GM19193 (cell line): ENCODE results near the gene EOLA2.

Experiments
- POLR2A ChIP-seq: IDR thresholded peaks from 4 replicates; pipeline ENCODE4 v1.6.1; 2011; ENCODE audit not compliant: insufficient read depth, insufficient read length; ENCODE audit errors: extremely low read depth

EOLA2 gene

DNA sequence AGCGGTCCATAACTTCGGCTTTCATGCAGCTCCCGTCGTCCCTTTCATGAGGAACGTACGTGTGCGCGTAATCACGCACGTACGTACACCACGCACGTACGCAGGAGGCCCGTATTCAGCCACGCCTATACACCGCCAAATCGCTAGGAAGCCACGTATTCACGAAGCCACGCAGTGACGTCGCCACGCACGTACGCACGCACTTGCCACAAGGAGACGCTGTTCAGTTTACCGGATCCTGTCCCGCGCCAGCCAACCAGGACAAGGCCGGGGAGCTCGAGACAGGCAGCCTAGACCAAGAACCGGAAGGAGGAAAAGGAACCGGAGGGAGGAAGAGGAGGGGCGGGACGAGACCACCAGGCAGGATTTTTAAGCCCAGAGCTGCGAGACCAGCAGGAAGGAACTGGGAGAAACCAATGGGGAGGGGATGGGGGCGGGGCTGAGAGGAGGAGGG, at the start of gene EOLA2:
Gene EOLA2, minus strand, starts transcription at position 65 of the 454 bp plus-strand sequence. CDS start 4,617 bp downstream, outside the sequence.
- no peak for TF ChIP-seq POLR2A

DNA sequence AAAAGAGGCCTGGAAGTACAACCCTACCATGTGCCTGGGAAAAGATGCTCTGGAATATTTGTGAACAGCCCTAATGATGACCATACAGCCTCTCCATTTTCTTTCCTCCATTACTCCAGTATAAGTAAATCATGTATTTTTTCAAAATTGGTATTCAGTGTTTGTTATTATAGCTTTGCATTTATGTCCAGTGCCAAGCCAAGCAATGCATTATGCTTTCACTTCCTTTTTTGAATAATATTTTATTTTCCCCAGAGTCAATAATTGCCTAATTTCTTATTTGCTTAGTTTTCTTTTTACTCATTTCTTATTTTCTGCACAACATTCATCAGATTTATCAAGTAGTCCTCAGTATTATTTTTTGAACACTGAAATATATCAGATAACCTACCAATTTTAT, 49.3 kb upstream of the EOLA2 start:
- TF ChIP-seq POLR2A: no peak

DNA sequence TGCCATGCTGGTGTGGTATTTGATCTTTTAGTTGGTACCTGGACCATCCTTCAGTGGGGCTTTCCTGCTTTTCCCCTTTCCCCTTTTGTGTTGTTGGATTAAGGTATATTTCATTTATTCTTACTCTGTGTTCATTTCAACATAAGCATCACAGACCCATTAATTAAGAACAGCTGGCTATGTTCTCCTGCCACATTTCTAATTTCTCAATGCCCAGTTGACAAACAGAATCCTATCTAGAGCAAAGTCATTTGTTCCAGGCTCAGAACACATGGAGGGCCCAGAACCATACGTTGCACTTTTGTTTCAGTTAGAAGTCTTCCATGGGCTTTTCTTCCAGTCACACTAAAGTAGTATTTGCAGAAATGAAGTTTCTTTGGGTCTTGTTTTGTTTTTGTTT, 46.1 kb upstream of the EOLA2 start:
- no peak for TF ChIP-seq POLR2A

DNA sequence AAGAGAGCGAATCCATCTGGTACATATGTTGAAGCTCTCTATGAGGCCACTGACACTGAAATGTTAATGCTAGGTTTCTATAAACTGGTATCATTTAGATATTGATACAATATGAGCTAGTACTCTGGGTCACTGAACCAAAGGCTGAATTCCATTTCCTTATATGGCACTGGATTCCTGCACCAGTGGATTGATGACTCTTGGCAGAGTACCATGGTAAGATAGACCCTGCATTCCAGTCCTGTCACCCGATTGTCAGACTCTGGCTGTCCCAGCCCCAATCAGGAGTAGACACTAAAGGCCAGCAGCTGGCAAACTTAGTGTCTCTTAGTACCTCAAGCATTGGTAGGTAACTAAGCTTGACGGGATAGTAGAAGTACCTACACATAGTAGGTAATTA, 44.0 kb upstream of the EOLA2 start:
- no peak for TF ChIP-seq POLR2A

DNA sequence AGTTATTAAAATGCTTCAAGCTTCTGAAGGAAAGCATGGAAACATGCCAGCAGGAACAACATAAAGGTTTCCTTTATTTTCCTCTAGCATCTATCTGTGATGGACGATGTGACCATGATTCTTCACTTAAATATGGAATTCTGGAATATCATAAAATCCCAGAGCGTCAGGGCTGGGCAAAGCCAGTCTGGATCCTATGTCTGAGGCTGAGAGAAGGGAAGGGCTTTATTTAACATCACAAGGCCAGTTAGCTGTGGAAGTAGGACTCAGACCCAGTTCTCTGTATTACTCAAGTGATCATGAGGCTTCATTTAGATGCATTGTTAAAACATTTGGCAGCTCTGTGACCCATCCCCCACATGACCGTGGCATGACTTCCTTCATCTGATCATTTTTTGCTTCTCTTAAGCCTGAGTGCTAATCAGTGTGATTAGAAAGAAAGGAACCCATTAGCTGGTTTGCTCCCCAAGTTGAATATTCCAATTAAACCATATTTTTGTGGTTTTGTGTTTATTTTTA, 40.9 kb upstream of the EOLA2 start:
- TF ChIP-seq POLR2A: no peak

DNA sequence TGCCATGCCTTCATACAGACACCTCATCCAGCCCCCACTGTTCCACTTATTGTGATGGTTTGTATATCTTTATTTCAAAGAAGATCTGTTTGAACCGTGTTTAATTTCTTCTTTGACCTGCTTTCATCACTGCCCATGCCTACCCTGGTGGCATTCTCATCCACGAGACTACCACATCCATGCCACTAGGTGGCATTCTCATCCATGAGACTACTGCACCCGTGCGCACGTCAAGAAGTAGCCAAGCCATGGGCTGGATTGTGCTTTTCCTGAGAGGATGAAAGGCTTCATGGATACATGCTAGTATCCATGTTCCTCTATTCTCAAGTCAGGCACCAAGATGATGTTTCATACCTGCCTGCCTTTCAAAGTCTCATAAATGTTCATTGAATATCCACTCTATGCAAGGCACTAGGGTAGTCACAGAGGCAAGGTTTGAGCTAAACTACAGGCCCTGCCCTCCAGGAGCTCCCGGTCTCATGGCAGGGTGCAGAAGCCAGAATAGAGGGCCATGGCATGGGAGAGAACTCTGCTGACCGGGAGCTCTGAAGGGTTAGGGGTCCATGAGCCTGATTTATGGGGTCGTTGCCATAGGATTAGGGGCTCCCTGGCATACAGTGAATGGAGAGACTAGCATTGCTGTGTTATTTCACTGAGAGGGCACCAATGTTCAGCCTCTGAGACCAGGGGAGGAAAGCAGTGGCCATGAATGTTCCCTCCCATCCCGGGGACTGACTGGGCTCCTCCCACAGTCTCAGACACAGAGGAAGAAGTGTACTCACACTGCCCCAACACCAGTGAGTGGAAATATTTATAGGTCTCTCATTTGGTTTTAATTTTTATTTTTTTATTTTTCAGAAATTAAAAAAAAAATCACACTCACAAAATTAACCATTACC, 24.8 kb upstream of the EOLA2 start:
- TF ChIP-seq POLR2A: no peak

DNA sequence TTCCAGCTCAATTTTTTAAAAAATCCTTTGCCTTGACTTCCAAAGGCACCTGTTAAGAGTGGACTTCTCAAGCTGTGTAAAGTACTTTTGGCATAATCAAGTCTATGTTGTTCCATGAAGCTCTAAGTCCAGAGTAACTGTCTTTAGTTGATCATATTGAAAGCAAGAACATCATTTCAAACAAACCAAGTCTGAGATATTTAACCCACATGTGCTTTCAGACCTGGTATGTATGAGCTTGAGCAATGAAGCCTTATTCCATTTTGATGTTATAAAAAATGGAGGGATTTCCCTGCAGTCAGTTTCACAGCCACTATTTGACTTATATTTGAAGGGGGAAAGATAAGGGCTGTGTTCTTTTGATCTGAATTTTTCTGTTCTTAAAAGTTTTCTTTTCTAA, 23.7 kb upstream of the EOLA2 start:
- TF ChIP-seq POLR2A: no peak

DNA sequence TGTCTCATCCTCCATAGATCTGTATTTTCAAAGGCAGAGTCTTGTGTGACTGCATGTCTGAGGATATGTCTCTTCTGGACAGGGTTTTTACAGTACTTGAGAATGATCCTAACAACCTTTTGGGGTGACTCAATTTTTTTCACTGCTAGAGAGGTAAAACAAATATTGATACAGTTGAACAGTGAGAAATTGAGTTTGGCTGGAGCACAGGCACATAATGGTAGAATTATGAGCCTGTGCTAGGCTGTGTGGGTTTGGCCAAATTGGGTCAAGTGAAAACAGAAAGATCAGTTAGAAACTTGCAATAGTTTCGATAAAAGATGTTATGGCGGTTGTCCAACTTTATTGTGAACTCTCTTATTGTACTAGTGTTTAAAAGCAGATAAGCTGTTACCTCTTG, 23.3 kb upstream of the EOLA2 start:
- TF ChIP-seq POLR2A: no peak

DNA sequence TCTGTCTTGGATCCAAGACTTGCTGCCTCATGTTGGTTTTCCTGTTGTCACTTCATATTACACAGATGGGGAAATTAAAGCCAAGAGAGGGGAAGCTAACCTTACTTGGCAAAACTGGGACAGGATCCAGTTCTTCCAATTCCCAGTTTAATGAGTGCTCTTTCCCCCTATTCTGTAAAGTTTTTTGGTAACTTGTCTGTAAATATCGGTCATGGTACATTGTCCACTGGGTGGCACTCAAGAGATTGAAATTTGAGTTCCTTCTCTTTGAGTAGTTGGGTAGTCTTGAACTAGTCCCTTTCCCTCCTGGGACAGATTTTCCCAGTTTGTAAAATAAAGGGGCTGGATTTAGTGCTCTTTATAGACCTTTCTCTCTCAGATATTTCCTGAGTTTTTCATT, 12.4 kb upstream of the EOLA2 start:
- no peak for TF ChIP-seq POLR2A

DNA sequence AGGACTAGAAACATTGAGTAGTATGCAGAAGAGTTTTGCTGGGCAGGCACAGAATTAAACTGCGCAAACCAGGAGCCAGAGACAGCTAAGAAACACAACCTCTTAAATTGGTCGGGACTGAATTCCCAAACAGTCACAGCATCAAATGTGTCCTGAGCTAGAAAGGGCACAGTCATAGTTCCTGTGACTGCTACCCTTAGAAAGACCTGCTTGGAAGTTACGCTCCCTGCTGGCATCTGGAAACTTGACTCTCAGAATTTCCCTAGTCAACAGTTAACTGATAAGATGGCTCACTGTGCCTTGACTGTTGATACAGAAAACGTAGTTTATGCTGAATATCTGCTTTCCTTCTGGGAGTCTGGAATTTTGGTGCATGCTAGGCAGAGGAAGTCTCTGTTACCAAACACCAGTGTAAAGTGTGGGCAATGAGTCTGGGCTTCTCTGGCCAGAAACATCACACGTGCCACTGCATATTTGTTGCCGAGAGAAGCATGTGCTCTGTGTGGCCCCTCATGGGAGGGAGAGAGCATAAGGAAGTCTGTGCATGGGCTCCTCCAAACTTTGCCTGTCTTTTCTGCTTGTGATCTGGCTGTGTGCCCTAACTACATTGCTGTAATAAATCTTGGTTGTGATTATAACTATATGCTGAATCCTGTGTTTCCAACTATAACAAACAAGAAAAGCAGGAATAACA, 11.6 kb upstream of the EOLA2 start:
- no peak for TF ChIP-seq POLR2A

DNA sequence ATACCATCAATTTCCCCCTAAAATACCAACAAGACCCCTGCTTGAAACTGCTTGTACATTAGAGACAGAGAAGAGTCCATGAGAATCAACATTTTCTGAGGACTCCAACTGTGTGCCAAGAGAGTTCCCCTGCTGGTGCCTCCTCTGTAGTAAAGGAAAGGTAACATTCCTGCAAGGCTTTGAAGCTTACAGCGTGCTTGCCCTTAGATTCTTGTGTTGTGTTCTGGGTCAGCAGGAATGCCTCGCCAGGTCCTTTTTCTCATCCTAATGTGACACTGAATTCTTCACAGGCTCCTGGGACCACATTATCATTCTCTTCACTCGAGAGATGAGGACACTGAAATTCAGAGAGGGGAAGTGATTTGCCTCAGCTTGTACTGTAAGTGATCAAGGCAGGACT, 9.7 kb upstream of the EOLA2 start:
- no peak for TF ChIP-seq POLR2A

DNA sequence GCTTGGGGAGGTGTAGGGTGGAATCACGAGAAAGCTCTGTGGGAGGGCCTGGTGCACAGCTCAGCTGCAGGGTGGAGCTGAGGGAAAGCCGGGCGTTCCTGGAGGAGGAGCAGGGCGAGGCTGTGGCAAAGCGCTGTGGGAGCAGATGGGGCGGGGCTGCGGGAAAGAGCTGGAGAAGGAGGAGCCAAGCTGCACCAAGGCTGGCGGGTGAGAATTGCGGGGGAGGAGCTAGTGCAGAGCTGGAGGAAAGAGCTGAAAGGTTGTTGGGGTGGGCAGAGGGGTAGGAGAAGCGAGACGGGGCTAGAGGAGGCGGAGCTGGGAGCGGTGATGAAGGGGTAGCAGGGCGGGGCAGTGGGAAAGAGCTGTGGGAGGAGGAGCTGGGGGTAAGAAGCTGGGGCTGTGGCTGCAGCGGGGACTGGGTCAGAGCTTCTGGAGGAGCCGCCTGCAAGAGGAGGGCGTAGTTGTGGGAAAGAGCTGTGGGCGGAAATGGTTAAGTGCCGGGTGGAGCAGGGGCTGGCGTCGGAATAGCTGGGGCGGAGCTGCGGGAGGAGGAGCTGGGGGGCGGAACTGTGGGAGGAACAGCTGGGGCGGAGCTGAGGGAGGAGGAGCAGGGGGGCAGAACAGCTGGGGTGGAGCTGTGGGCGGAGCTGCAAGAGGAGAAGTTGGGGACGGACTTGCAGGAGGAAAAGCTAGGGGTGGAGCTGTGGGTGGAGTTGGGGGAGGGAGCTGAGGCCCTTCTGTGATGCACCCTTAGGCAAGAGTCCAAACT, 1.8 kb upstream of the EOLA2 start:
- TF ChIP-seq POLR2A: peak; percentile 48

DNA sequence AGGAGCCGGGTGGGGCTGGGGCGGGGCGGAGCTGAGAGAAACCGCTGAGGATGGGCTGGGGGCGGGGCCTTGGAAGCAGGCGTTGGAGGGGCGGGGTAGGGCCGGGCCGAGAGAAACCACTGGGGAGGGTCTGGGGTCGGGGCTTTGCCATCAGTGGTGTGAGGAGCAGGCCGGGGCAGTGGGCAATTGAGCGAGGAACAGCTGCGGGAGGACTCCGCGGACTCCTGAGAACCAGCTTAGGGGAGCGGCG, 1.3 kb upstream of the EOLA2 start:
- TF ChIP-seq POLR2A: no peak

DNA sequence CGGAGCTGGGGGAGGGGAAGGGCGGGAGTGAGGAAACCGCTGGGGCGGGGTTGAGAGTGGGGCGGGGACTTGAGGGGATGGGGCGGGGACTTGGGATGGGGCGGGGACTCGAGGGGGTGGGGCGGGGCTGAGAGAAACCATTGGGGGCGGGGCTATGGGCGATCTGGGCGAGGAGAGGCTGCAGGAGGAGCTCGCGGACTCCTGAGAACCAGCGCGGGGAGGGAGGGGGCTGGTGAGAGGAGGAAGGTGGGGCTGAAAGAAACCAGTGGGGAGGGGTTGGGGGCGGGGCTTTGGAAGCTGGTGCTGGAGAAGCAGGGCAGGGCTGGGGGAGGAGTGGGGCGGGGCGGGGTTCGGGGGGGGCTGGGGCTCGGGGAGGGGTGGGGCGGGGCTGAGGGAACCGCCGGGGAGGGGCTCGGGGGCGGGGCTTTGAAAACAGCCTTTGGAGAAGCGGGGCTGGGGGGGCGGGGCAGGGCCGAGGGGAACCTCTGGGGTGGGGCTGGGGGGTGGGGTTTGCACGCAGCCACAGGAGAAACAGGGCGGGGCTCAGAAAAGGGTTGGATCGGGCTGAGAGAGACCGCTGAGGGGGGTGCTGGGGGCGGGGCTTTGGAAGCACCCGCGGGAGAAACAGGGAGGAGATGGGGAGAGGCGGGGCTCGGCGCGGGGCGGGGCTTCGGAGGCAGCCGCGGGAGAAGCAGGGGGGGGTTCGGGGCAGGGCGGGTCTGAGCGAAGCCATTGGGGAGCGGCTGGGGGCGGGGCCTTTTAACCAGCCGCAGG, 777 bp upstream of the EOLA2 start:
- no peak for TF ChIP-seq POLR2A
